ENCODE measurements around the gene DRAXIN.

Gene DRAXIN

GRCh38 chr1:11690397-11691301 lies 861 bp upstream of the DRAXIN start:
- DNase-seq = no peak

GRCh38 chr1:11691928-11692711 lies 610 bp downstream of the DRAXIN start:
- DNase-seq = no peak

- DNase-seq = peak; percentile 45 to 57
These were observed 1.6 kb downstream of the DRAXIN start for GRCh38 chr1:11693024-11693590.

GRCh38 chr1:11693917-11694316 lies 2.4 kb downstream of the DRAXIN start:
- DNase-seq = no peak

GRCh38 chr1:11695861-11696260 lies 4.4 kb downstream of the DRAXIN start:
- DNase-seq = no peak

- DNase-seq = no peak
These were observed 5.8 kb downstream of the DRAXIN start for GRCh38 chr1:11697188-11697892.

- DNase-seq = no peak
These were observed 6.3 kb downstream of the DRAXIN start for GRCh38 chr1:11697893-11698210.

- DNase-seq = no peak
These were observed 9.3 kb downstream of the DRAXIN start for GRCh38 chr1:11700601-11701467.

- DNase-seq = no peak
These were observed 10.0 kb downstream of the DRAXIN start for GRCh38 chr1:11701551-11701961.

GRCh38 chr1:11701981-11702803 lies 10.7 kb downstream of the DRAXIN start:
- DNase-seq = no peak

- no peak for DNase-seq
These were observed 12.1 kb downstream of the DRAXIN start for GRCh38 chr1:11703357-11704193.

- no peak for DNase-seq
These were observed 12.7 kb downstream of the DRAXIN start for GRCh38 chr1:11704194-11704529.

GRCh38 chr1:11704691-11705475 lies 13.4 kb downstream of the DRAXIN start:
- no peak for DNase-seq

GRCh38 chr1:11705596-11705995 lies 14.1 kb downstream of the DRAXIN start:
- no peak for DNase-seq

GRCh38 chr1:11706292-11706691 lies 14.8 kb downstream of the DRAXIN start:
- no peak for DNase-seq

- DNase-seq = no peak
These were observed 16.2 kb downstream of the DRAXIN start for GRCh38 chr1:11707621-11708276.

- no peak for DNase-seq
These were observed 17.2 kb downstream of the DRAXIN start for GRCh38 chr1:11708554-11709350.

- DNase-seq = no peak
These were observed 20.0 kb downstream of the DRAXIN start for GRCh38 chr1:11711490-11711889.
